Middle frontal gyrus (tissue), 1 donor: Measurements from ENCODE around the gene LELP1.
"Not testable (repeated sequence)": the region's sequence is repeated elsewhere in the genome, so short reads cannot be mapped to it uniquely, and the experiment has no call there.

Experiments
- DNase-seq: peaks from one replicate; pipeline ENCODE4 v3.0.0-alpha.2; 2015; ENCODE audit warnings: low spot score; ENCODE audit errors: extremely low spot score

The LELP1 gene

GRCh38 chr1:153203130-153203529 lies at the start of gene LELP1:
Gene LELP1, plus strand, starts transcription at chr1:153203430. Its CDS starts 1,278 bp downstream, at chr1:153204708.
- DNase-seq: no peak

DNA sequence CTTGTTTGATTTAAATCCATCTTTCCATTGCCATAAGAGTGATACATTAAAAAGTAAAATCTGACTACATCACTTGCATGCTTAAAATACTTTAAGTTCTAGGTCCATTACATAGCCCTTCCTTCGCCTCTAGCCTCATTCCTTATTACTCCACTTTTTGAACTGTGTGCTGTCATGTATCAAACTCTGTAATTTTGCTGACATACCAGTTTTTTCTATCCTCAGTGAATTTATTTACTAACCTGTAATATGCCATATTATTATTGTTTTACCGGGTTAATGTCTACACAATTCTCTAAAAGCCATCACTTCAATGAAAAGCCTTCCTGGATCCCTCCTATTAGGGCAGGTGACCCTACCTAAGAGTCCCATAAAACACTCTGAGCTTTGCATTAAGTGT lies 47.7 kb upstream of the LELP1 start:
- DNase-seq: no peak

GRCh38 chr1:153168686-153169085 lies 34.5 kb upstream of the LELP1 start:
- DNase-seq: no peak

DNA sequence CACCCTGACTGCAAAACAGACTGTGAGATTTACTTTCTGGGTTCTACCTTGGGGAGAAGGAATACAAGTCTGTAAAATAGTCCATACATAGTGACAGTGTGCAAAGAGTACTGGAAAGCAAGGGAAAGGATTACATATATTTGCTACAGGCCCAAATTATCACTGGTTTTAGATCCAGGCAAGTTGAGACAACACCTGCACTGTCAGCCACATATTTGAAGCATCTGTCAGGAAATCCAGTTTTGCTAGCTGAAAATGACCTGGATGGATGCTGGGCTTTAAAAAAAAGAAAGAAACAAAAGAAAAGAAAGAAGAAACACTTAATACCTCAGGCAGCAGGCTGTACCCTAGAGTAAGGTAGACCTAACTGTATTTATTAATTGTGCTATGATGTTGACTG lies 28.6 kb upstream of the LELP1 start:
- no peak for DNase-seq

DNA sequence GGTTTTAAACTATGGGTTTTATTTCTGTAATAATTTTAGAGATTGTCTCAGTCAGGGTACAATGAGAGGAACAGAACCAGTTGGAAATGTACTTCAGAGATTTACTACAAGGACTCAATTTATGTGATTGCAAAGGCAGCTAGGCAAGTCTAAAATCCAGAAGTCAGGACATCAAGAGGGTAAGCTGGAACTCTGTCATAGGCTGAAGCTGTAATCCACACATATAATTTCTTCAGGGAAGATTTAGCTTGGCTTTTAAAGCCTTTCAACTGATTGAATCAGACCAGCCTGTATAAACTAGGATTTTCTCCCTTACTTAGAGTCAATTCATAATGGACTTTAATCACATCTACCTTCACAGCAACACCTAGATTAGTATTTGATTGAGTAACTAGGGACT lies 24.3 kb upstream of the LELP1 start:
- no peak for DNase-seq

DNA sequence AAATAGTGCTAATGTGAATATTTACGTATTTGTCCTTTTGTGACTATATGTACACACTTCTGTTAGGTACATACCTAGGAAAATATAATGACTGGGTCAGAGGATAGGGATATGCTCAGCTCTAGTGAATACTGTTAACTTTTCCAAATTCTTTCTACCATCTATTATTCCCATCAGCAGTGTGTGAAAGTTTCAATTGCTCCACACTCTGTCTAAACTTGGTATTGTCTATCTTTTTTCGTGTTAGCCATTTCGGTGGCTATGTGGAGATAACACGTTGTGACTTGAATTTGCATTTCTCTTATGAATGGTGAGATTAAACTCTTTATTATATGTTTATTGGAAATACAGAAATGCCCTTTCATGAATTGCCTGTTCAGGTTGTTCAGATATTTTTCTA lies 22.7 kb upstream of the LELP1 start:
- no peak for DNase-seq

- not testable (repeated sequence) for DNase-seq
Observed at GRCh38 chr1:153188301-153188700, 14.9 kb upstream of the LELP1 start.

DNA sequence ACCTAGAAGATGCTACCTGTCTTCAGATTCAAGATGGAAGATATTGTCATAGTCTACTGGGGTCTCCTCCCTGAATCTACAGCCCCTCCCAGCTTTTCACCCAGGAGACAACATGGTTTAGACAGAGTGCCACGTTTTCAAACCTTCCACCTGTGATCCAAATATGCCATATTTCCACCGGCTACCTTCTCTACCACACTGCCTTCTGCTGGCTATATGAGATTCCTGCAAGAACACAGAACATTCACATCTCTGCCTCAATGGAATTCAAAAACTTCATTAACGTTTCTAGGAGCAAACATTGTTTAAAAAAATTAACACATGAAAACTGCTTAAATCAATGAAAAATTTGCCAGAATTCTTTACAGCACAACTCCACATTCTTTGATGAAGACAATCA lies 12.9 kb upstream of the LELP1 start:
- DNase-seq: no peak

DNA sequence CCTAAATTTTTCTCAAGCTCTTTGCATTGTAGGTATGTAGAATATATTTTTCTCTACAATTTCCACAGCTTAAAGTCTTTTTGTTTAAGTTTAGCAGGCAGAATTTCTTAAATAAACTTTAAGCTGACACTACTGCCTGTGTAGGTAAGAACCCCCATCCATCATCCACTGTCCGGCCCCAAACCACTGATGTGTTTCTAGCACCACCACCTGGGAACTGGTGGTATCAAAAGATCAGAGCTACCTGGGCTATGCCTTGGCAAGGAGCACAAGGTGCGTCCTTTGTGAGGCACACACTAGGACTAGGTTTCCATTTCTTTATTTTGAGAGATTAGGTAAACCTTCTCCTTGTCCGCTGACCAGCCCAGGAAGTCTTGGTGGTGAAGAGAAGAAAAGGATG lies 10.5 kb upstream of the LELP1 start:
- no peak for DNase-seq

GRCh38 chr1:153194331-153195050 lies 8.7 kb upstream of the LELP1 start:
- DNase-seq: no peak

- DNase-seq: no peak
Observed at GRCh38 chr1:153195216-153195615, 8.0 kb upstream of the LELP1 start.

- no peak for DNase-seq
Observed at GRCh38 chr1:153202006-153202405, 1.2 kb upstream of the LELP1 start.

DNA sequence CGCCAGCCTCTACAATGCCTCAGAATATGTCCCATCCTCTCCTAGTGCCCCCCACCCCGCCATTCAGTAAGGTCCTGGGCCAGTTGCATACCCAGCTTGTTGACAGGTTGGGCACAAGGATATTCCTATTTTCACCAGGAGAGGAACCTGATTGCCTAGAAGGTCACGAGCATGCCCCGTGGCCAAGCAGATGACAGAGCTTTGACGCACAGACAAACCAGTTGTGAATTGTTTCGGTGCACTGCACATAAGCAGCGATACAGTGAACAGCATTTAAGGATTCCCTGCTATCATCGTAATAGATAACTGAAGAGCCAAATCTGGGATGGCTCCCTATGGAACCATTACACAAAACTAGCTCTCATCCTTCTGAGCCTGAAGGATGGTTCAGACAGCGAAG lies 3.4 kb downstream of the LELP1 start:
- DNase-seq: no peak

GRCh38 chr1:153210206-153210605 lies 7.0 kb downstream of the LELP1 start:
- no peak for DNase-seq

- DNase-seq: no peak
Observed at GRCh38 chr1:153212201-153212600, 9.0 kb downstream of the LELP1 start.

GRCh38 chr1:153213519-153213918 lies 10.3 kb downstream of the LELP1 start:
- no peak for DNase-seq

GRCh38 chr1:153217212-153217611 lies 14.0 kb downstream of the LELP1 start, which contains the start of gene PRR9:
Gene PRR9, plus strand, starts transcription at chr1:153217584. Its CDS starts 561 bp downstream, at chr1:153218145.
- no peak for DNase-seq

DNA sequence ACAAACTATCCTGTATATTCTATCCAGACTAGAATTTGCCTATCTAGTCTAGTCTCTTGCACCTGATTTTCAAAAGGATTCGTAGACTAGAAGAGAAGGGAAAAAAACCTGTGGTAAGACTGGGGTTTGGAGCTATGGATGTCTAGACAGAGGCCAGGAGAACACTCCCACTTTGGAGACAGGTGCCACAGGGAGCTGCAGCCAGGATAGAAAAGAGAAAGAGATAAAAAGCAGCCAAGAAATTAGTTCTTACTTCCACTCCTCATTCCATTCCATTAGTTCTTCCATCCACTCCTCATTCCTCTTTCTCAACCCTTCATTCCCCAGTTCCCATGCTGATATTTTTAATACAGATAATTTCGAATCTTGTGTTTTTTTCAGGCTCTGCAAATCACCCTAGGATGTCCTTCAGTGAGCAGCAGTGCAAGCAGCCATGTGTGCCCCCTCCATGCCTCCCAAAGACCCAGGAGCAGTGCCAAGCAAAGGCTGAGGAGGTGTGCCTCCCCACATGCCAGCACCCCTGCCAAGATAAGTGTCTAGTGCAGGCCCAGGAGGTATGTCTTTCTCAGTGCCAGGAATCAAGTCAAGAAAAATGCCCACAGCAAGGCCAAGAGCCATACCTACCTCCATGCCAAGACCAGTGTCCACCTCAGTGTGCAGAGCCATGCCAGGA lies 14.7 kb downstream of the LELP1 start:
- no peak for DNase-seq

DNA sequence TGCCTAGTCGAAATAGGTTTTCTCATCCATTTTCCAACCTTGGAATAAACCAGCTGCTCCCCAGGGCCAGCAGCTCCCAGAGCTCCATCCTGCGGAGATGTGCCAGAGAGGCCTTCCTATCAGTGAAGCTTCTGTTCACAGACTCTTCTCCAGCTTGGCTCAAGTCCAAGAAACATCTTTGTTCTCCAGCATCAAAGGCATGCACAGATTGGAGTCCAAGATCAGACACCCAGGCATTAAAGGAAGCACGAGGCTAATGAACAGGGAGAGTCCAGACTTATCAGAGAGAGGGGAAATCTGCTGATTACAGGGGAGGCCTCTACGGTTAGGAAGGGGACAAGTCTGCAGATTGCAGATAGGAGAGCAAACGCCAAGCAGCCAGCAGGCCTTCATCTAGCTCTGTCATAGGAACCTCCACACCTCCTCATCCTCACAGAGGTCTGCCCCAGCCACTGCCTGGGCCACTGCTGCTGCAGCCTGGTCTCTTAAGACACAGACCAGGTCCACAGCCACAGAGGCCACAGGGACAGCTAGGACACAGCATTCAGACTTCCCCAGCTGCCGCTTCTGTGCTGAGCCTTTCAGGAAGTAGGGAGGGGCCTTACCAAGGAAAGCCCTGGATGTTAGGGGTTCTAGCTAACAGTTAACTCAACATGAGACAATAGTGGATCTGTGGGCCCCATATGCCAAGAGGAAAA lies 17.5 kb downstream of the LELP1 start:
- peak; percentile 33 for DNase-seq

GRCh38 chr1:153223040-153223891 lies 20.0 kb downstream of the LELP1 start:
- DNase-seq: peak; percentile 27

- no peak for DNase-seq
Observed at GRCh38 chr1:153227810-153228209, 24.6 kb downstream of the LELP1 start.
